Activated gamma-delta T cell treated with Interleukin-2 at 50 U/mL for 16 hours (primary cell): ENCODE results near the gene CEACAM1.
A peak's percentile ranks its signal among the peaks of the same experiment; 100 is the strongest.
"Not testable (repeated sequence)": the region's sequence is repeated elsewhere in the genome, so short reads cannot be mapped to it uniquely, and the experiment has no call there.

Source experiments
- DNase-seq: peaks from one replicate; pipeline ENCODE4 v3.0.0-alpha.2; 2020

CEACAM1 gene

DNA sequence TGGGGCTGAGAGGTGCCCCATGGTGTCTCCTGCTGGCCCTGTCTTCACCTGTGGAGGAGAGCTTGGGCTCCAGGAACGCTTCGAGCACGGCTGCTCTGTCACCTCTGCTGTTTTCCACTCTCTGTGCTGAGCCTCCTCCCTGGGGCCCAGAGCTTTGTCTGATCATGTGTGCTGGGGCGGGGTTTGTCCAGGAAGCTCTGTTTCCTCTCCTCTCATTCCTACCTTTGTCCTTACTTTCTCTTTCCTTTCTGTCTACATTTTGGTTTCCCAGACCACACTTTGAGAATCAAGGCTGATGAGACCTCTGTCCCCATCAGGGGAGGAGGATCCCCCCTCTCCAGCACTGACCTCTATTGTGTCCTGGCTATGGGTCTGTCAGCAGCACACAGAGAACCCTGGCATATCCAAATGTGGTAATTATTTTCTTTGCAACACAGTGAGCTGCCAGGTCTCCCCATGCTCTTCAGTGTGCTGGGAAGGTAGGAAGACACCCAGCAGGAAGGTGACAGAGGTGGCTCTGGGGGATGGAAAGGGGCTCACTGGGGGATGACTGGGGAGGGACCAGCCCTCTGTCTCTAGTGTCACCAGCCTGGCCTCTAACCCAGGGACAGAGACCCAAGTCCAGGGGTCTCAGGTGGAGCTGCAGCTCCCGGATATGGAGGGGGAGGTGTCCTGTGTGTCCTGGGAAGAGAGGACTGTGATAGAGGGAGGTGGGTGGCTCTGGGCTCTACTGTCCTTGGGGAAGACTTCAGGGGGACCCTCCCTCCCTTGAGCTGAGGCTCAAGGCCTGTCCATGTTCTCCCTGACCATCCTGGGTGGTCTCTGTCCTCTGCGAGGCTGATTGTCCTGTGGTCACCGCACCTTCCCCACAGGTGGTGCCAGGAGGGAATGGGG lies at the start of gene CEACAM1:
CEACAM1 (minus strand) TSS at position 128 of the 894 bp plus-strand sequence; CDS start at position 21, 107 bp downstream.
- peak; percentile 18 for DNase-seq

DNA sequence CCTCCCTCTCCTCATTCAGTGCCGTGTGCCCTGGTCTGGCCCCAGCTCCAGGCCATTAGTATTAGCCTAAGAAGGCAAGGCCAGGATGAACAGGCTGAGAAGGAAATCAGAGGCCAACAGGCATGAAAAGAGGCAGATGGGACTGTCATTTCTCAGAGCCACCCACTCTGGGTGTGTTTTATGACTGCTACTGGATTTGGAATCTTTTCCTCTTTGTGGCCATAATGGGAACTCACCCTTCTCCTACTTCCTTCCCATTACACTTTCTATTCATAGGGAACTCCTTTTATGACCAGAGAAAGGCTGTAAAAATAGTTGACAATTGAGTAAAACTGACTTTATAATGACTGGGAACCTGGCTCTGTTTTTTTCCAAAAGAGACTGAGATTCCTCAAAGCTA lies 48.7 kb upstream of the CEACAM1 start:
- no peak for DNase-seq

DNA sequence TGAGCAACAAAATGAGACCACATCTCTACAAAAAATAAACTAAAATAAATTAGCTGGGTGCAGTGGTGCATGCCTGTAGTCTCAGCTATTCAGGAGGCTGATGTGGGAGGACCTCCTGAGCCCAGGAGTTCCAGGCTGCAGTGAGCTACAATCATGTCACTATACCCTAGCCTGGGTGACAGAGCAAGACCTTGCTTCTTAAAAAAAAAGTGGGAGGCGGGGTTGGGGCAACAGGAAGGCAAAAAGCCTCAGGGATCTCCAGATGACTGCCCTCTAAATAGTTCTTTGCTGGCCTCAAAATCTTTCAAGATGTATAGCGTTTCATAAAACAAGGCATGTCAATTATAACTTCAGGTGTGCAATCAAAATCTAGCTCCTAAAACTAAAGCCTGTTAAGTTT lies 48.0 kb upstream of the CEACAM1 start:
- DNase-seq = no peak

DNA sequence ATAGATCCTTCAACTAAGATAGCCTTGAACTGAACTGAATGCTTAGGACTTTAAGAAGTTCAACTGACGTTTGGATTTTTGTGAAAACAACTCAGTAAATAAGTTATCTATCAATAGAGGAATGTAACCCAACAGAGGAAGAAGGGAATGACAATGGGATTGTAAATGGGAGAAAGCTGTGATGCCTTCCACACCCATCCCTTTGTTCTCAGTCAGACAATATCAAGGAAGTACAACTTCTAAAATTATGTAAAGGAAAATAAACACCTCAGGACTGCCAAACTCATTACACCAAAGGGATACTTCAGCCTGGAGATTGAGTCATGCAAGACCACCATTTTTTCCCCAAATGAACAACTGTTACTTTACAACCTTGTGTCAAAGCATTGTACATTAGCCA lies 45.4 kb upstream of the CEACAM1 start:
- no peak for DNase-seq

DNA sequence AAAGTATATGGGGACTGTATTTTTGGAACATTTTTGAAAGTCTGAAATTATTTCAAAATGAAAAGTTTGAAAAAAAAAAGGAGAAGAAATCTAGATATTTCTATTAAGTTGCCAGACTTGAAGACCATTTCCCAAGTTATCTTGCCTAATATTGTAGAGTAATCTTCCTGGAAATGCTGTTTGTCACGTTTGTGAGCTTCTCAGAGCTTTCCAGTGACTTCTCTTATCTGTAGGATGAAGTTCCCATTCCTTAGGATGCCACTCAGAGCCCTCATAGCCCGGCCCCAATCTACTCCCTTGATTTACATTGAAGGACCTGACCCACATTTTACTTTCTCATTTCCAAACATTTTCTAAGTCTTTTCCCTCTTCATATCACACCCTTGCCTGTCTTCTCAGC lies 42.8 kb upstream of the CEACAM1 start:
- no peak for DNase-seq

DNA sequence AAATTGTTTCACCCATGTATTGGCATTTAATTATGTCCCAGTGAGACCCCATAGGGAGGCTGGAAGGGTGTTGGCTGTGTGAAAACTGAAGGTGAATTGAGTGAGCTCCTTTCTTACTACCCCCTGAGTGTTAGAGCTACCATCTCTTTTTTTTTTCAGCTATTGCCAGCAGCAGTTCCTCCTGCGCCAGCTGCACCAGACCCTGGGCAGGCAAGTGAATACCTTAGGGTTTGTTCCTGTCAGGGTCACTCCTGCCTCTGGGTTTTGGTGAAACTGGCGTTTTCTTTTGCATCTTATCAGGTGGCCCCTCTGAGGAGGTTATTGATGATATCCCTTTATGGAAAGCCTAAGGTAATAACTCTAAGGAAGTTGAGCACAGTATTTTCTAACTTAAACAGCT lies 40.9 kb upstream of the CEACAM1 start:
- DNase-seq = no peak

DNA sequence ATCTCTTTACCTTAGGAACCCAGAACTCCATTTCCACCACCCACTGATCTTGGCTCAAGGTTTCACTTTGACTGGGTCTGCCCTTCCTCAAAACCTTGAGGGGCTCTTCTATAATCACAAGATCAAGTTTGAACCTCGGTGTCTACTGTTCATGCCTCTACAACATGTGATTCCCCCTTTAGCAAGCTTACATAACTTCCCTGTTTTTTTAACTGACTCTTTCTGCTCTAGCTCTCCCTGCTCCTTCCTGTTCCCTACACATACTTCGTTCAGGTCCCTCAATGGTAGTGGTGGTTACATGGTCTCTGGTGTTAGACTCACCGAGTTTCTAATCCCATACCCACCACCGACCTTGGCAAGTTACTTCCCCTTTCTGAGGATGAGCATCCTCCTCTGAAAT lies 39.7 kb upstream of the CEACAM1 start:
- DNase-seq = no peak

DNA sequence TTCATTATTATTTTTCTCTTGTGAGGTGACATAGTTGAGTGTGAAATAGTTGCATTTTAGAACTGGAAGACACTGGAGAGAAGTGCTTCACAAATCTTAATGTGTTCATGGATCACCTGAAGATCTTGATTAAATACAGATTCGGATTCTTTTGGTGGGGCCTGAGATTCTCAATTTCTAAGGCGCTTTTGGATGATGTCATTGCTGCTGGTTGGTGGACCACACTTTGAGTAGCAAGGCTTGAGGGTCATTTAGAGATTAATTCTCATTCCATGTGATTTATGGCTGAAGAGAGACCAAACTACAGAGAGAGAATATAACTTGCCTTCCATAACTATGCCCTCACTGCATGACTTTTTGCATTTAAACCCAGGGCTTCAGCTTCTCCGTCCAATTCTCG lies 39.3 kb upstream of the CEACAM1 start:
- no peak for DNase-seq

DNA sequence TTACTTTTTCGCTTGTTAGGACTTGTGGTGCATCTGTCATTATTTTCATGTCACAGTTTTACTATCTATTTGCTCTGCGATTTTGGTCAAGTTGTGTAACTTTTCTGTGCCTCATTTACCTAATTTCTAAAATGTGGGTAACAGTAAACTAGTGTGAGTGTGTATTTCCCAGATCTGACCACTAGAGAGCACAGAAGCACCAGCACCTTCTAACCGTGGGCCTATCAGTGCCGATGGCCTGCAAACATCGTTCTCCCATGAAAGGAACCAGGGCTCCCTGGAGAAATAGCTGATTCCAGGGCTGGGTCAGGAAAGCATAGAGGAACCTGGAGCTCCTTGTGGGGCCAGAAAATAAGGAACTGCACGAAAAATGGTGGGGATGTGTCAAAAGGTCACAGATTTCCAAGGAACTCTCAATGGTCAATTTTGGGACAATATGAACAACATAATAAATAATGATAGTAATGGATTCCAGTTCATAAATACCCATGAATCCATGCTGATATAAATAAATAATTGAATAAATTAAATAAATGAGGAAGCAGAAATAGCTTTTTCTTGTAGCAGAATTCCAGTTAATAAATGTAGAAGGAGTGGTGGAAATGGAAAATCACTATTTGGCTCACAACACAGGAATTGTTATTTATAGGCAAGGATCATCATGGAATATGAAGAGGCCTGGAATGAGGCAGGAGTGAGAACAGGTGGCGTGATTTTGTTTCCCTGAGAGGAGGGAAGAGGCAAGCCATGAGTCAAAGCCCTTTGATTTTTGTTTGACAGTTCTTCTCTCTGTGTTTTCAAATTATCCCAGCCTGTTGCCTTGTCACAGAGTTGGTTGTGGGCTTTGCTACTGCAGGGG lies 35.3 kb upstream of the CEACAM1 start:
- no peak for DNase-seq

DNA sequence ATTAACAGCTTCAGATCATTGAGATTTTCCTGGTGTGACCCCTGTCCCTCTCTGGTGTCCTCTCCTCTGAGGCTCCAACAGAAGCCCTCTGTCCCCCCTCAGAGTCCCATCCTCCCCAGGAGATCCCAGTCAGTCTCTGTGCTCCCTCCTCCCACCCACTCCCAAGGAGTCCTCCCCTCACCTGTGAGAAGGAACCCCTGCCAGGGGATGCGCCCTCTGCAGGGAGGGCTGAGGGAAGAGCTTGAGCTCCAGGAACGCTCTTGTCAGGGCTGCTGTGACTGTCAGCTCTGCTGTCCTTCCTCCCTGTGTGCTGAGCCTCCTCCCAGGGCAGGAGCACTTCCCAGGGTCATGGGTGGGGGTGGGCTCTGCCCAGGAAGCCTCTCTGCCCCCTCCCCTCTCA lies 33.2 kb upstream of the CEACAM1 start:
- DNase-seq = no peak

DNA sequence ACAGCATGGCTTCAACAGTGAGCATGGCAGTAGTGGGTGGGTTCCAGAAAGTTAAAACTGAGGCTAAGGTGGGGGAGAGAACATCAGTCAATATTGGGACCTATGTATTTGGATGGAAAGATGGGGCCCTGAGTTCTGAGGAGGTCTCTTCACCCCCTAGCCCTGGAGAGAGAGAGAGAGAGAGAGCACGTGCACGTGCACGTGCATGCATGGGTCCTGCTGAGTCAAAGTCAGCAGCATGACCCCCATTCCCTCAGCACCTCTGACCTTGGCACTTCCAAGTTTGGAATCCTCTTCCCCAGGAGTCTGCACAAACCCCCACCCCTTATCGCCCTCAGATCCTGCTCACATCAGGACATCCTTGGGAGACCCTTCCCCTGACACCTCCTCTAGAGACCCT lies 32.5 kb upstream of the CEACAM1 start:
- DNase-seq = no peak

DNA sequence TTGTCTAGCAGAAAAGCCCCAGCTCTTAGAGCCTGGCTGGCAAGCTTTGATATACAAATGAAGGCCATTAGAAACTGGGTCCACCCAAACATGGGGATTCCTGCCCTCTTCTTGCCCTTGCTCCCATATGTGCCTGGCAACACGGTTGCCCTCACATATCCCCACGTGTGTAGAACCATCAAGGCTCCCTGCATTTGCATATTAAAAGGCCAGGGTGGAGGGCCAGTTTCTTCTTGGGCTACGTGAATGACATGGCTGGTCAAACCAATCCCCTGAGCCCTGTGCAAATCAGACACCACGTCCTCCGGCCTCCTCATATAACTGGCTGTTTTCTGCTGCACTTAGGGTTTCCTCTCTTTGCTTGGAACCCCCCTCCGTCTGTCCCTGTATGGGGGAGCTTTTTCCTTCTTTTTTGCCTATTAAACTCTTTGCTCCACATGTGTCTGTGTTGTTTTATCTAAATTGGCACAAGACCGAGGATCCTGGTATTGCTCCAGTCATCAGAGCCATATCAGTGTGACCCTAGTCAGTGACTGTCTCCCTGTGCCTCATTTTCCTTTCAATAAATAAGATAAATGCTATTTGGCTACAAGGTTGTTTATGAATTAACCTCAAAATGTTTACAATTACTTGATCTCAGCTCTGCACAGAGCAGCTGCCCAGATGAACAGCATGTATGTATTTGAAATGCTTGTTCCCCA lies 30.3 kb upstream of the CEACAM1 start:
- no peak for DNase-seq

DNA sequence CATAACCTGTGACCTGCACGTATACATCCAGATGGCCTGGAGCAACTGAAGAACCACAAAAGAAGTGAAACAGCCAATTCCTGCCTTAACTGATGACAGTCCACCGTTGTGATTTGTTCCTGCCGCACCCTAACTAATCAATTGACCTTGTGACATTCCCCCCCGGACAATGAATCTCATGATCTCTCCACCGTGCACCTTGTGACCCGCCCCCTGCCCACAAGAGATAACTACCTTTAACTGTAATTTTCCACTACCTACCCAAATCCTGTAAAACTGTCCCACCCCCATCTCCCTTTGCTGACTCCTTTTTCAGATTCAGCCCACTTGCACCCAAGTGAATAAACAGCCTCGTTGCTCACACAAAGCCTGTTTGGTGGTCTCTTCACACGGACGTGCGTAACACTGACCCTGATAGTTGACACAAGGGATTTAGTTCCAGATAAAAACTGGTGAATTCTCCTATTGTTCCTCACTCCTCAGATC lies 29.1 kb upstream of the CEACAM1 start:
- DNase-seq = not testable (repeated sequence)

DNA sequence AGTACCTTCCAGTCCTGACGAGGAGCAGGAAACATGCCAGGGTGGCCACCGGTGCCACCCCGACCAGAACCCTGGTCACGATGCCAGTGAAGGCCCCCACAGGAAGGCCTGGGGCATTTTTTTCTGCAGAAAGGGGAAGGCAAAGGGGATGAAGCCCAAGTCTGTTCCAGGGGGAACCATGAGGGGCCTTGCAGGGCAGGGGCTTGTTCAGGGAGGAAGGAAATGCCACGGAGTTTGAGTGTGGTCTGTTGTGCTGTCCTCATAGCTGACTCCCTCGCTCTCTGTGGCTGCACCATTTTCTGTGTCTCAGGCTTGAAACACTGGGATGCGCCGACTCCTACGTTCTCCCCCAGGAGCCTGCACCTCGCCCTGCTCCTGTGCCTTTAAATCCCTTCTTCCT lies 27.5 kb upstream of the CEACAM1 start:
- DNase-seq = no peak

DNA sequence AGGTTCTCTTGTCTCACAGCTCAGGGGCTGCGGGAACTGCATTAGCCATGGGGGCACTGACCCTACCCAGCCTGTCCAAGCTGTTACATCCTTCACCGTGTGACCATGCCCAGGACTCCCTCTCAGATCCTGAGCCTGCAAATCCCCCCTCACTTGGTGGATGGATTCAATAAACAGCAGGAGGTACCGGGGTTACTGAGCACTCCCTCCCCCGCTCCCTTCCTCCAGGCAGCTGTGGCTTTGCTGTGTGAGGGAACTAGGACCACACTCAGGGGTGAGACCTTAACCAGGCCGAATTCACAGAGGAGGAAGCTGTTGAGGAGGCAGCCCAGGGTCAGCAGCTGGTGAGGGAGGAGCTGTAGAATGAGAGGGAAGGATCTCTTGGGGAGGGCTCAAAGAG lies 27.0 kb upstream of the CEACAM1 start:
- DNase-seq = no peak

DNA sequence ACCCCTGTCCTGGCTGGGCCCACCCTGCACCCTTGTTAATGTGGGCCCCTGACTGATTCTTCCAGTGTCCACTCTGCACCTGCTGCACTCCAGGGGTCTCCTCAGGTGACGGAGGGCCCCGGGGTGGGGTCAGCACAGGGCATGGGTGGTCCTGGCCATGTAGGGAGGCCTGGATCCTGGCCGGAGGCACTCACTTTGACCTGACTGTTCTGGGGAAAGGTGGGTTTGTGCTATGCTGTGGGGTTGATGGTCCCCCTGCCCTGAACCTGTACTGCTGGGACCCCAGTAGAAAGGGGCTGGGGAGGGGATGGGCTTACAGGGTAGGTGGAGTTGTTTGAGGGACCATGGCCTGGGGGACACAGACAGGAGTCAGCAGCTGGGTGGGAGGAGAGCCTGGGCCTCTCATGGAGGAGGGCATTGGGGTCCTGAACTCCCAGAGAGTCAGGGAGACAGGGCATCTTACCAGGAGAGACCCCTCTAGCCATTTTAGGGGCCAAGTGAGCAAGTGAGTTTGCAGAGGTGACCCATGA lies 25.8 kb upstream of the CEACAM1 start:
- no peak for DNase-seq

DNA sequence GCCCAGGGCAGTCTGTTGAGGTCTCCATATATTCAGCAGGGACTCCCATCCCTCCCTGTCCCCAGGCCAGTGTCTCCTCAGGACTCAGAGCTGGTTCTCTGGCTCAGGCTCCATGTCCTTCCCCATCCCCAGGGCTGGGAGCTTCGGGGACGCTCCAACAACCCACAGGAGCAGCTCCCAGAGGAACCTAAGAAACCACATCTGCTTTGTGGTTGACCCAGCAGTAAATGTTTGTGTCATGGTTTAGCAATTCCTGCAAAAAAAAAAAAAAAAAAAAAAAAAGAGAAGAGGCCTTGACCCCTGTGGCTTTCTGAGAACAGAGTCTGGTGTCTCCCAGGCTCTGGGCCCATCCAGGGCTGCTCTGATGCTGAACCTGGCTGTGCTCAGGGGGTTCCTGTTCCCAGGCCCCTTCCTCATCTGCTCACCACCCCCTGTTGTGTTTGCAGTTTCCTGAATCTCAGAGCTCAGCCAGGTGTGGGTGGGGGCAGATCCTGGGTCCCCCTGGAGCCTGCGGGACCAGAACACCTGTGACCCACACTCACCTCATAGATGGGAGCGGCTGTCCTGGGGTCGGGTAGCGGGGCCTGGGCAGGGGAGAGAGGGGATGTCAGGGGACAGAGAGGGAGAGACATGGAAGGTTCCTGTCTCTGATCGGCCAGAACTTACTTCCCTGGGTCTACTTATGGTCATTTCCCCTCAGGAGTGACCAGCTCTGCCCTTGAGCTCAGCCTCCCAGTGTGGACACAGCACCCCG lies 25.2 kb upstream of the CEACAM1 start:
- DNase-seq = no peak

DNA sequence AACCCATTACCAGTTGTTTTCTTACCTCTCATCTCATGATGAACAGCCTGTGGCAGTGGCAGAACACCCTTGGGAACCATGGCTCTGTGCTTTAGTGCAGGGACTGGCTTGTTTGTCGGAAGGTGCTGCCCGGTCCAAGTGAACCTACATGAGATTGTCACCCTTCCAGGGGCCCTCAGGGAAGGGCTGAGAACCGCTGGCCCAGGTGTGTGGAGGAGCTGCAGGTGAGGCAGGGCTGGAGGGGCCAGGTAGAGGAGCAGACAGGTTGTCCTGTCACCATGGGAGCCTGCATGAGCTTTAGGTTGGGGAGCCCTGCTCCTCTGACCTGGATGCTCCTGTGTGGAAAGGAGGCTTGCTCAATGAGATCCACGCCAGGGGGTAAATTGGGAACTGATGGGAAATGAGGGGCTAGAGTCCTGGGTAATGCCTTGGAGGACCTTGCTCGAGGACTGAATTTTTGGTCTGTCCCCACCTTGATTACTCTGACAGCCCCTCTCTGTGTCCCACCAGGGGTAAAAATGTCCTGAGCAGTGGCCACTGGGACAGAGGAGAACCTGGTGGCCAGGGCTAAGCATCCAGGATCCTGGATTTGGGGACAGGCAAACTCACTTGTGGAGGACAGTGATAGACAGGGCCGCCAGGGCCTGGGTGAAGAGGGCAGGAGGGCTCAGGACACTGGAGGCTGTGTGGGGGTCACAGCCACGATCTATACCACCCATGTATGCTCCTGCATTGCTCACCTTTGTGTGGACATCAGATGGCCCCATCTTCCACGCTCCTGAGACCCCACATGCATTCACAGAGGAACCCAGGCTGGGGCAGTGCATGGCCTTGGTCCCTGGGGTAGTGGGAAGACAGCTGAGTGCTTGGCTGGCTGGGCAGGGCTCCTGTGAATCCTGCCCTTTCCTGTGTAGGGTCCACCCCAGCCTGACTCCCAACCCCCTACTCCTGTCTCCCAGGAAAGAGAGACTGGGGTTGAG lies 24.1 kb upstream of the CEACAM1 start:
- no peak for DNase-seq

DNA sequence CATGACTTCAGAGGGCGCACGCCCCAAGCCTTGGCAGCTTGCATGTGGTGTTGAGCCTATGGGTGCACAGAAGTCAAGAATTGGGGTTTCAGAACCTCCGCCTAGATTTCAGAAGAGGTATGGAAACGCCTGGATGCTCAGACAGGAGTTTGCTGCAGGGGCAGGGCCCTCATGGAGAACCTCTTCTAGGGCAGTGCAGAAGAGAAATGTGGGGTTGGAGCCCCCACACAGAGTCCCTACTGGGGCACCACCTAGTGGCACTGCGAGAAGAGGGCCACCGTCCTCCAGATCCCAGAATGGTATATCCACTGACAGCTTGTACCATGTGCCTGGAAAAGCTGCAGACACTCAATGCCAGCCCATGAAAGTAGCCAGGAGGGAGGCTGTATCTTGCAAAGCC lies 22.2 kb upstream of the CEACAM1 start:
- DNase-seq = not testable (repeated sequence)

DNA sequence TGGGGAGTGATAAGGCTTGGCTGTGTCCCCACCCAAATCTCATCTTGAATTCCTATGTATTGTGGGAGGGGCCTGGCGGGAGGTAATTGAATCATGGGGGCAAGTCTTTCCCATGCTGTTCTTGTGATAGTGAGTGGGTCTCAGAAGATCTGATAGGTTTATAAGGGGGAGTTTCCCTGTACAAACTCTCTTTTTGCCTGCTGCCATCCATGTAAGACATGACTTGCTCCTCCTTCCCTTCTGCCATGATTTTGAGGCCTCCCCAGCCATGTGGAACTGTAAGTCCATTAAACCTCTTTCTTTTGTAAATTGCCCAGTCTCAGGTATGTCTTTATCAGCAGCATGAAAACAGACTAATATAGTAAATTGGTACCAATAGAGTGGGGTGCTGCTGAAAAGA lies 20.8 kb upstream of the CEACAM1 start:
- DNase-seq = not testable (repeated sequence)

DNA sequence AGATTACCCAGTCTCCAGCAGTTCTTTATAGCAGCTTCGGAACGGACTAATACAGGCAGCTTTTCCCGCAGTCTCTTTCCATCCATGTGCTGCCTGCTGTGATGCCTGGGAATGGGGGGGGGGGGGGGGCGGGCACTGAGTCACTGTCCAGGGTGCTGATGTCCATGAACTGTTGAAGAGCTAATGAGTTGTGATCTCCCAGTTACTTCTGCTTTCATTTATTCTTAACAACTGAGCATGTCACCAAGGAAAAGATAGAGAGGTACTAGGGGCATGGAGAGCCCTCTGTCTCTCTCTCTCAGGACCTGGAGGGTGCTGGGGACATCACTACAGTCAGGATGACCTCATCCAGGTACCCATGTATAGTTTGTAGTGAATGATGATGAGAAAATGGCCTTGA lies 20.3 kb upstream of the CEACAM1 start:
- DNase-seq = no peak
